Kidney epithelial cell (primary cell): ENCODE results near the gene SH3RF3. TPM values are rescaled to one million over a fixed set of nuclear protein-coding genes. Genes with fewer than 3 reads are reported as not detected.
"Not testable (repeated sequence)": the region's sequence is repeated elsewhere in the genome, so short reads cannot be mapped to it uniquely, and the experiment has no call there.

Source experiments
- DNase-seq: peaks from one replicate; pipeline ENCODE4 v3.0.0-alpha.2; 2010; ENCODE audit warnings: low read depth
- H3K27me3 ChIP-seq: 2 replicates; pipeline ENCODE4 v1.6.0; 2011; ENCODE audit warnings: low read length; ENCODE audit not compliant: control insufficient read depth, insufficient read depth
- H3K36me3 ChIP-seq: 2 replicates; pipeline ENCODE4 v1.5.1; 2011; ENCODE audit warnings: low read length; ENCODE audit not compliant: control insufficient read depth, insufficient read depth
- H3K4me3 ChIP-seq: 2 replicates; pipeline ENCODE4 v1.5.1; 2011; ENCODE audit warnings: low read depth, mild to moderate bottlenecking, control low read depth, low read length
- CTCF ChIP-seq: IDR thresholded peaks from 2 replicates; pipeline ENCODE4 v1.5.1; 2011; ENCODE audit warnings: mild to moderate bottlenecking, moderate library complexity, low read length, control low read depth, inconsistent platforms; ENCODE audit not compliant: insufficient read depth, poor library complexity, severe bottlenecking
- total RNA-seq: library from RNA; depleted of rRNA; stranded (reverse); fragments of >200 nt; gene quantifications from 2 replicates; pipeline ENCODE4 v1.2.3, GENCODE V29; 2015

The SH3RF3 gene
- total RNA-seq, 1 donor from 2014 or later, result 9.6 TPM

DNA sequence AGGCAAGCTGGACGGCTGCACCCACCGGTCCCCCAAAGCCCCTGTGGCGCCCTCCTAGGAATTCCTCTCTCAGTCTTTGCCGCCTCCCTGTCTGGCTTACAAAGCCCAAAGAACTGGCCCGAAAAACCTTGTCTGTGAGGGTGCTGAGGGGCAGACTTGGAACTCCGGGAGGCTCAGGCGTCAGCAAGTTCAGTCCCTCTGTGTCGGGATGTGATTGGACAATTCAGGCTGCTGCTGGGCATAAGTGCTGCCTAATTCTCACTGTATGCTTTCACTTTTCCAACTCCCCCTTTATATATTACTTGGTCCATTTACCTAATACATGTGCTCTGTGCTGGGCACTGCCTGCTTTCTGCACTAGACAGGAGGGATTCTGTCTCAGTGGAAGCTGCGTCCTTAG lies 20.3 kb upstream of the SH3RF3 start:
- H3K4me3 ChIP-seq, result no peak overlapping the region
- peaks cover 2% of the 10 kb centered on the region for H3K27me3 ChIP-seq
- no peaks in the 10 kb centered on the region for H3K36me3 ChIP-seq
- TF ChIP-seq CTCF, result no peak
- DNase-seq, result no peak

GRCh38 chr2:109109342-109109741 lies 19.7 kb upstream of the SH3RF3 start:
- Histone ChIP-seq H3K36me3 (no peaks in the 10 kb centered on the region), H3K4me3 (no peak overlapping the region), H3K27me3 (peaks cover 2% of the 10 kb centered on the region)
- no peak for TF ChIP-seq CTCF
- no peak for DNase-seq

DNA sequence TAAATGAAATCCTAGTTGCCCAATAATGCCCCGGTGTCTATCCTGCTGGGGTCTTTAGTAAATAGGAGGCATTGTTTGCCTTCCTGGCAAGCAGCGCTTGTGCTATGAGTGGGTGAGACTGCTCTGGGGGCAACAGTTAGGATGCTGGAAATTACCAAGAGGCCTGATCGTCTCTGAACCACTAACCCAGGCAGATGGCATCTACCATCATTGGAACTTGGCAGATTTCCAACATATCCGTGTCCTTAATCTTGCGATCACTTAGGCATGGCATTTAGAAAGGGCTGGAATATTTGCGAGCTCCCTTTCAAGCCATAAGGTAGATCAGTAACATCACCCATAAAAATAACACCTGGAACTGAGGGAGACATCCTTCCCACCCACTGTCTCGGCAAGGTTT lies 18.8 kb upstream of the SH3RF3 start:
- H3K36me3 ChIP-seq, result no peaks in the 10 kb centered on the region
- H3K4me3 ChIP-seq, result no peak overlapping the region
- no peak for DNase-seq
- TF ChIP-seq CTCF, result no peak
- peaks cover 2% of the 10 kb centered on the region for H3K27me3 ChIP-seq

DNA sequence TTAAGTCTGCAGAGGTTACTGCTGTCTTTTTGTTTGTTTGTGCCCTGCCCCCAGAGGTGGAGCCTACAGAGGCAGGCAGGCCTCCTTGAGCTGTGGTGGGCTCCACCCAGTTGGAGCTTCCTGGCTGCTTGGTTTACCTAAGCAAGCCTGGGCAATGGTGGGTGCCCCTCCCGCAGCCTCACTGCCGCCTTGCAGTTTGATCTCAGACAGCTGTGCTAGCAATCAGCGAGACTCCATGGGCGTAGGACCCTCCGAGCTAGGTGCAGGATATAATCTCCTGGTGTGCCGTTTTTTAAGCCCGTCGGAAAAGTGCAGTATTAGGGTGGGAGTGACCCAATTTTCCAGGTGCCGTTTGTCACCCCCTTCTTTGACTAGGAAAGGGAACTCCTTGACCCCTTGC lies 11.8 kb upstream of the SH3RF3 start:
- not testable (repeated sequence) for H3K27me3 ChIP-seq, H3K4me3 ChIP-seq, H3K36me3 ChIP-seq, DNase-seq

GRCh38 chr2:109117780-109118179 lies 11.2 kb upstream of the SH3RF3 start:
- DNase-seq, result no peak
- H3K4me3 ChIP-seq, result no peak overlapping the region
- no peaks in the 10 kb centered on the region for H3K36me3 ChIP-seq
- H3K27me3 ChIP-seq, result peaks cover 3% of the 10 kb centered on the region
- TF ChIP-seq CTCF, result no peak

GRCh38 chr2:109118321-109118720 lies 10.7 kb upstream of the SH3RF3 start:
- no peak for TF ChIP-seq CTCF
- no peak overlapping the region for H3K4me3 ChIP-seq
- peaks cover 5% of the 10 kb centered on the region for H3K27me3 ChIP-seq
- no peak for DNase-seq
- H3K36me3 ChIP-seq, result no peaks in the 10 kb centered on the region
